ENCODE measurements around the gene TMEM204. TPM values are rescaled to one million over a fixed set of nuclear protein-coding genes. Genes with fewer than 3 reads are reported as not detected.

The TMEM204 gene
- total and polyA plus RNA-seq, 10 of the 15 experiments (the other 5 are each of a cell fraction or from before 2014, with no cell fraction given): 0.05 to 0.30 (median 0.18) TPM; not detected in 7

DNA sequence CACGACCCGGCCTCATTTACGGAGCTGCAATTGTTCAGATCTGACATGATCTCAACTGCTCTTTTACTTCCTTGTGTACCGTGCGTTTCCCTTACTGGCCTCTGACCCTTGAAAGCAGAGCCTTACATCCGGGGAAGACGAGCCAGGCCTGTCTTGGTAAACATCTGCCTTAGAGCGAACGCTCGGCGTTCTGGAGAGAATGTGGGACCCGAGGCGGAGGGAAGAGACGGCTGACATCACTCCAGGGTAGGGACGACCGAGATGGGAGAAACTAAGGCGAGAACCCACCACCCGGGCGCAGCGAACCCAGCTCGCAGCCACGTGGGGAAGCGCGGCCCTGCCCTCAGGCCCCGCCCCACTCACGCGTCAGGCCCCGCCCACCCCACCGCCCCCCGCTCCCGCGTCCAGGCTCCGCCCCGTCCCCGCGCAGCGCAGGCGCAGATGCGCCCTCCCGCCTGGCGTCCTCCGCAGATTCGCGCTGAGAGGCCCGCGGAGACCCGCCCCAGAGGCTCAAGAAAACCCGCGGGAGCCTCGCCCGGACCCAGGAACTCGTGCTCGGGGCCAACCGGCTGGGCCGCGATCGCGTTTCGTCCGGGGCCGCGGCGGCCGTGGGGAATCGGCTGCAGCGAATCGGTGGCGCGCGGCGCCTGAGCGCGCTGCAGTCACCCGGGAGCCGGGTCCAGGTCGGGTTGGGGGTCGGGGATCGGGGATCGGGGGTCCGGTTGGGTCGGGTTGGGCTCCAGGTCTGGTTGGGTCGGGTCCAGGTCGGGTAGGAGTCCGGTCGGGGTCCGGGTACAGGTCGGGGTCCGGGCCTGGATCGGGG is 40.3 kb upstream of the TMEM204 start, which contains the start of gene TELO2 (continued):
- TF ChIP-seq CREB1 (IDR thresholded peaks at IDR 0.05; ENCODE audit: low read depth) (0 out of 2 replicates have a peak, but pooled peaks have one; percentile 1), CUX1 (IDR thresholded peaks at IDR 0.05; ENCODE audit: insufficient replicate concordance, low read depth, low read length) (no peak), ZZZ3 (IDR thresholded peaks at IDR 0.05; ENCODE audit: control insufficient read depth, insufficient read length, low read depth) (no peak), HDGF (IDR thresholded peaks at IDR 0.05) (0 out of 2 replicates have a peak, but pooled peaks have one; percentile 49), HDAC2 (IDR thresholded peaks at IDR 0.05) (no peak), POLR2A (IDR thresholded peaks at IDR 0.05; ENCODE audit: low read depth, low read length) (peak; percentile 90), ZNF207 (IDR thresholded peaks at IDR 0.05; ENCODE audit: borderline replicate concordance) (no peak), TCF3 (IDR thresholded peaks at IDR 0.05; ENCODE audit: borderline replicate concordance, insufficient read depth, low read depth, low read length) (no peak), CBFB (IDR thresholded peaks at IDR 0.05; ENCODE audit: low read depth) (no peak), DPF2 (IDR thresholded peaks at IDR 0.05) (0 out of 2 replicates have a peak, but pooled peaks have one; percentile 32), ZSCAN29 (IDR thresholded peaks at IDR 0.05) (no peak), CHD2 (IDR thresholded peaks at IDR 0.05; ENCODE audit: borderline replicate concordance, low read depth, low read length) (no peak), ZNF622 (IDR thresholded peaks at IDR 0.05) (no peak), NFIC (IDR thresholded peaks at IDR 0.05; ENCODE audit: low read depth, low read length) (no peak), NR2C1 (IDR thresholded peaks at IDR 0.05) (peak; percentile 69), RBBP5 (conservative IDR thresholded peaks at IDR 0.05) (no peak), BRCA1 (IDR thresholded peaks at IDR 0.05; ENCODE audit: low read depth, low read length) (no peak), ZNF217 (IDR thresholded peaks at IDR 0.05) (no peak), NRF1 (conservative IDR thresholded peaks at IDR 0.05; ENCODE audit: low read depth, low read length) (peak; percentile 47), SMARCA5 (IDR thresholded peaks at IDR 0.05) (0 out of 2 replicates have a peak, but pooled peaks have one; percentile 47), CEBPB (IDR thresholded peaks at IDR 0.05; ENCODE audit: borderline replicate concordance in 1 of 2, low read depth in 2 of 2, low read length in 2 of 2) (no peak), ASH2L (IDR thresholded peaks at IDR 0.05; ENCODE audit: borderline replicate concordance, low read depth) (no peak), TAF1 (IDR thresholded peaks at IDR 0.05; ENCODE audit: borderline replicate concordance, low read depth, low read length) (peak; percentile 72; the same call in 1 of the 2 replicates), FOXM1 (IDR thresholded peaks at IDR 0.05; ENCODE audit: low read depth, low read length) (no peak)
- TF ChIP-seq, protein P1, sequence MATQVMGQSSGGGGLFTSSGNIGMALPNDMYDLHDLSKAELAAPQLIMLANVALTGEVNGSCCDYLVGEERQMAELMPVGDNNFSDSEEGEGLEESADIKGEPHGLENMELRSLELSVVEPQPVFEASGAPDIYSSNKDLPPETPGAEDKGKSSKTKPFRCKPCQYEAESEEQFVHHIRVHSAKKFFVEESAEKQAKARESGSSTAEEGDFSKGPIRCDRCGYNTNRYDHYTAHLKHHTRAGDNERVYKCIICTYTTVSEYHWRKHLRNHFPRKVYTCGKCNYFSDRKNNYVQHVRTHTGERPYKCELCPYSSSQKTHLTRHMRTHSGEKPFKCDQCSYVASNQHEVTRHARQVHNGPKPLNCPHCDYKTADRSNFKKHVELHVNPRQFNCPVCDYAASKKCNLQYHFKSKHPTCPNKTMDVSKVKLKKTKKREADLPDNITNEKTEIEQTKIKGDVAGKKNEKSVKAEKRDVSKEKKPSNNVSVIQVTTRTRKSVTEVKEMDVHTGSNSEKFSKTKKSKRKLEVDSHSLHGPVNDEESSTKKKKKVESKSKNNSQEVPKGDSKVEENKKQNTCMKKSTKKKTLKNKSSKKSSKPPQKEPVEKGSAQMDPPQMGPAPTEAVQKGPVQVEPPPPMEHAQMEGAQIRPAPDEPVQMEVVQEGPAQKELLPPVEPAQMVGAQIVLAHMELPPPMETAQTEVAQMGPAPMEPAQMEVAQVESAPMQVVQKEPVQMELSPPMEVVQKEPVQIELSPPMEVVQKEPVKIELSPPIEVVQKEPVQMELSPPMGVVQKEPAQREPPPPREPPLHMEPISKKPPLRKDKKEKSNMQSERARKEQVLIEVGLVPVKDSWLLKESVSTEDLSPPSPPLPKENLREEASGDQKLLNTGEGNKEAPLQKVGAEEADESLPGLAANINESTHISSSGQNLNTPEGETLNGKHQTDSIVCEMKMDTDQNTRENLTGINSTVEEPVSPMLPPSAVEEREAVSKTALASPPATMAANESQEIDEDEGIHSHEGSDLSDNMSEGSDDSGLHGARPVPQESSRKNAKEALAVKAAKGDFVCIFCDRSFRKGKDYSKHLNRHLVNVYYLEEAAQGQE (IDR thresholded peaks at IDR 0.05; ENCODE audit: low read depth, low read length): no peak
